Neutrophil (primary cell): ENCODE results near the gene F5.
A peak's percentile ranks its signal among the peaks of the same experiment; 100 is the strongest.

ENCODE experiments used
- H3K27ac ChIP-seq: fragments of 200-600 bp; sonication (generic); 2 replicates; pipeline ENCODE4 v1.5.1; 2016; ENCODE audit warnings: mild to moderate bottlenecking, moderate library complexity
- H3K27me3 ChIP-seq: fragments of 200-600 bp; sonication (generic); 2 replicates; pipeline ENCODE4 v1.6.0; 2016; ENCODE audit warnings: mild to moderate bottlenecking
- H3K36me3 ChIP-seq: fragments of 200-600 bp; sonication (generic); 2 replicates; pipeline ENCODE4 v1.5.1; 2017
- H3K4me1 ChIP-seq, 2 experiments: fragments of 200-600 bp in 1 of 2; sonication (generic) in 1 of 2; 1 replicate in 1 of 2; 2 replicates in 1 of 2; pipeline versions ENCODE4 v1.5.1 to v1.6.1; 2013 to 2016; ENCODE audit warnings: low read depth in 1 of 2, low read length in 1 of 2, mild to moderate bottlenecking in 1 of 2, moderate library complexity in 1 of 2; ENCODE audit not compliant: control insufficient read depth in 1 of 2, insufficient read depth in 1 of 2
- H3K4me3 ChIP-seq, 2 experiments: fragments of 200-600 bp in 1 of 2; sonication (generic) in 1 of 2; 1 replicate in 1 of 2; 2 replicates in 1 of 2; pipeline ENCODE4 v1.5.1; 2013 to 2016; ENCODE audit warnings: low read depth in 1 of 2, low read length in 1 of 2, mild to moderate bottlenecking in 1 of 2, moderate library complexity in 1 of 2
- H3K9me3 ChIP-seq: fragments of 200-600 bp; sonication (generic); 2 replicates; pipeline ENCODE4 v1.5.1; 2016
- TF ChIP-seq, protein P1 (sequence below): fragments of 200-600 bp; sonication (generic); IDR thresholded peaks from 2 replicates; pipeline ENCODE4 v1.5.1; 2016; ENCODE audit warnings: antibody characterized with exemption

F5 gene

DNA sequence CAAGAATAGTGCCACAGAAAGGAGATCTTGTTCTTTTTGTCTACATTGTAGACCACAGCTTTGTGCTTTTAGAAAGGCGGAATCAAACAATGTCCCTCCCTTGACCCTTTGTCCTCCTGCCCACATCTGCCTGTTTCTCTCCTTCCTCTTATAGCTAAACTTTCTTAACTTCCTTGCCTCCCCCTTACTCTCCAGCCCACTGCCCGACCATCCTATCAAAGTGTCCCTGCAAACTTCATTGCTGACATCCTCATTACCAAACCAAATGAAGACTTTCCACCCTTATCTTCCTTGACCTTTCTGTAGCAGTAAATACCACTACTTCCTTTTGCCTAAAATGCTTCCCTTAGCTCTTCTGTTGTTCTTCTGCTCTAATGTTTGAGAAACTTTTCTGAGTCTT, 38.6 kb upstream of the F5 start:
- no peaks in the 10 kb centered on the region for H3K27me3 ChIP-seq
- TF ChIP-seq, protein P1, sequence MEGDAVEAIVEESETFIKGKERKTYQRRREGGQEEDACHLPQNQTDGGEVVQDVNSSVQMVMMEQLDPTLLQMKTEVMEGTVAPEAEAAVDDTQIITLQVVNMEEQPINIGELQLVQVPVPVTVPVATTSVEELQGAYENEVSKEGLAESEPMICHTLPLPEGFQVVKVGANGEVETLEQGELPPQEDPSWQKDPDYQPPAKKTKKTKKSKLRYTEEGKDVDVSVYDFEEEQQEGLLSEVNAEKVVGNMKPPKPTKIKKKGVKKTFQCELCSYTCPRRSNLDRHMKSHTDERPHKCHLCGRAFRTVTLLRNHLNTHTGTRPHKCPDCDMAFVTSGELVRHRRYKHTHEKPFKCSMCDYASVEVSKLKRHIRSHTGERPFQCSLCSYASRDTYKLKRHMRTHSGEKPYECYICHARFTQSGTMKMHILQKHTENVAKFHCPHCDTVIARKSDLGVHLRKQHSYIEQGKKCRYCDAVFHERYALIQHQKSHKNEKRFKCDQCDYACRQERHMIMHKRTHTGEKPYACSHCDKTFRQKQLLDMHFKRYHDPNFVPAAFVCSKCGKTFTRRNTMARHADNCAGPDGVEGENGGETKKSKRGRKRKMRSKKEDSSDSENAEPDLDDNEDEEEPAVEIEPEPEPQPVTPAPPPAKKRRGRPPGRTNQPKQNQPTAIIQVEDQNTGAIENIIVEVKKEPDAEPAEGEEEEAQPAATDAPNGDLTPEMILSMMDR = no peak
- no peak overlapping the region for H3K4me3 ChIP-seq
- H3K9me3 ChIP-seq = no peaks in the 10 kb centered on the region
- peaks cover 15 to 24% of the 10 kb centered on the region in 2 experiments for H3K4me1 ChIP-seq
- no peaks in the 10 kb centered on the region for H3K36me3 ChIP-seq
- peak overlapping the region; percentile 25 for H3K27ac ChIP-seq

DNA sequence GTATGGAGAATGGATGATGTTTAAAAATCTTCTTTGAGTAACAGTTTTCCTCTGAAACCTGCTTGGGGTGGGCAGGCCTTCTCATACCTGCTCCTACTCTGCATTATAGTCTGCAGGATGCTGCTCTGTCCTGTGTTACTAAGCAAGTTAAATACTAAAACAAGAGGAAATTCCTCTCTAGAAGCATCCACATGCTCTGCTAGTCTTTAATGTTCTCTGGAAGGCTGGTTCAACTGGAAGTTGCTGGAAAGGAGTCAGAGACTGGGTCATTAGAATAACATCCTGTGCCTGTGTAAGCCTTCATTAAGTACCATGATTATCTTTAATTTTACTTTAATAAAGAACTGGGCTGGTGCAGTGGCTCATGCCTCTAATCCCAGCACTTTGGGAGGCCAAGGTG, 37.8 kb upstream of the F5 start:
- H3K4me1 ChIP-seq = peaks cover 15 to 24% of the 10 kb centered on the region in 2 experiments
- no peaks in the 10 kb centered on the region for H3K27me3 ChIP-seq
- no peak overlapping the region for H3K4me3 ChIP-seq
- H3K36me3 ChIP-seq = no peaks in the 10 kb centered on the region
- no peak overlapping the region for H3K27ac ChIP-seq
- TF ChIP-seq, protein P1 = no peak
- no peaks in the 10 kb centered on the region for H3K9me3 ChIP-seq

DNA sequence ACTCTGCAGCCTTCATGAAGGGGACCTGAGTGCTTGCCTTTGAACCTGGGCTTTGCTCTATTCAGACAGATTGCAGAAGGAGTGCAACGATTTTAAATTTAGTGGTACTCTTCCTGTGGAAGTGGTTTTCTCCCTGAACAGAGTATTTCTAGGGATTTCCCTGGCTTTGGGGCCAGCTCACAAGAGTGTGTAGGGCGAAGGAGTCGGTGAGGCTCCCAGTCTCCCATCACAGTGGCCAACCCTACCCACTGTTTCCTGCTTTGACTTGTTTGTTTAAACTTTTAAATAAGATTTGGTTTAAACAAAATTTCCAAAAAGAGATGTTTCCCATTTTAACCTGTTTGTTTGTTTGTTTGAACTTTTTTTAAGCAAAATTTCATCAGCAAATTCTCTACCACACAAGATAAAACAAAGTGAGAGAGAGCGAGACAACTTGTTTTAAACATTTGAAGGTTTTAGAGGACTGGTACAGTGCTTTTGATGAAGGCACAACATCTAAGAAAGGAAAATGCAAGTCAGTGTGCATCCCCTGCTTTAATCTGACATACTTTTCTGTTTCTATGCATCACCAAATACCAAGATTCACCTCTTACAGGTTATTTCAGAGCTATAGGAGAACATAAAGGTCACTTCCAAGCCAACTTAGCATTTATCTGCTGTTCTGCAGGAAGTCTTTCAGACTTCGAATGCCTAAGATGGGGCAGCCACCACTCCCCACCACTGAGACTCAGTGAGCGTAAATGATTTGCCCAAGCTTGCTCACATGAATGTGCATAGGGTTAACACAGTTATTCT, 37.0 kb upstream of the F5 start:
- Histone ChIP-seq H3K4me1 (peaks cover 10 to 16% of the 10 kb centered on the region in 2 experiments), H3K9me3 (no peaks in the 10 kb centered on the region), H3K27me3 (no peaks in the 10 kb centered on the region), H3K36me3 (no peaks in the 10 kb centered on the region), H3K27ac (no peak overlapping the region), H3K4me3 (no peak overlapping the region)
- TF ChIP-seq, protein P1 = no peak

DNA sequence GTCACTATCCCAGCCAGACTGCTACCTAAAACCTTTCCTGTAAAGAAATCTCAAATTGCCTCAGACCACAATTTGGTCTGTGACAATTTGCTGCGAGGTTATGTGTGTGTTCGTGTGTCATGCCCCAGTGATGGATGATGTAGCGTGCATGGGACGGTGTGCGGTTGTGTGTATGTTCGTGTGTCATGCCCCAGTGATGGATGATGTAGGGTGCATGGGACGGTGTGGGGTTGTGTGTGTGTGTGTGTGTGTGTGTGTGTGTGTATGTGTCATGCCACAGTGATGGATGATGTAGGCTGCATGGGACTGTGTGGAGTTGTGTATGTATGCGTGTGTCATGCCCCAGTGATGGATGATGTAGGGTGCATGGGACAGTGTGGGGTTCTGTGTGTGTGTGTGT, 34.3 kb upstream of the F5 start:
- TF ChIP-seq, protein P1 = no peak
- H3K4me1 ChIP-seq = peaks cover 10 to 19% of the 10 kb centered on the region in 2 experiments
- no peaks in the 10 kb centered on the region for H3K36me3 ChIP-seq
- no peaks in the 10 kb centered on the region for H3K9me3 ChIP-seq
- H3K27ac ChIP-seq = no peak overlapping the region
- H3K4me3 ChIP-seq = no peak overlapping the region
- H3K27me3 ChIP-seq = no peaks in the 10 kb centered on the region

DNA sequence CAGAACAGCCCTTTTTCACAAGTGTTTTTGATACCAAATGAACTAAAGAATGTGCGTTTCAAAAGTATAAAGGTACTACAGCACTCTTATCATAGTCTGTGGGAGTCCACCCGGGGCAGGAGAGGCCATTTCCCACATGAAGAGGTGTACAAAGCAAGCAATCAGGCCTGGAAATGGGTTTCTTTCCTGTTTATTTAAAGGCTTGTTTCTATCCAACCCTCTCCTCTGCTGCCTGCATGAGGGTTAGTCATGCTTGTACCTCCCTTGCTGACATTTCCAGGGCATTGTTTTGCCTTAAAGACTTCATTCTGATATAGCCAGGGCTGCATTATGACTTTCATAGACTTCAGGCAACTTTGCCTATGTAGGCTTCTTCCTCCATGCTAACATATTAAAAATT, 32.1 kb upstream of the F5 start:
- Histone ChIP-seq H3K27me3 (no peaks in the 10 kb centered on the region), H3K4me3 (no peak overlapping the region), H3K27ac (no peak overlapping the region), H3K4me1 (peaks cover 9 to 26% of the 10 kb centered on the region in 2 experiments), H3K9me3 (no peaks in the 10 kb centered on the region), H3K36me3 (no peaks in the 10 kb centered on the region)
- TF ChIP-seq, protein P1 = no peak
